Measurements from ENCODE around the gene VAMP8. TPM values are rescaled to one million over a fixed set of nuclear protein-coding genes. Genes with fewer than 3 reads are reported as not detected.

Gene VAMP8
- total RNA-seq, 1 experiment from 2014 or later = 25.0 TPM

DNA sequence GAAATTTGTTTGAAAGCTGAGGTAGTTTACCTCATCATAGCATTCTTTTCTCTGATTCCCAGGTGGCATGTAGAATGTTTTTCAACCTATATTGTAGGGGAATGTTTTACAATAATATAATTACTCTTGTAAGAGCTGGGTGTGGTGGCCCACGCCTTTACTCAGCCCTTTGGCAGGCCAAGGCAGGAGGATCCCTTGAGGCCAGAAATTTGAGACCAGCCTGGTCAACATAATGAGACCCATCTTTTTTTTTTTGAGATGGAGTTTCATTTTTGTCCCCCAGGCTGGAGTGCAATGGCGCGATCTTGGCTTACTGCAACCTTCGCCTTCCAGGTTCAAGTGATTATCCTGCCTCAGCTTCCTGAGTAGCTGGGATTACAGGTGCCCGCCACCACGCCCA is 42.2 kb downstream of the VAMP8 start:
- no peak for DNase-seq (ENCODE audit: low read depth)

DNA sequence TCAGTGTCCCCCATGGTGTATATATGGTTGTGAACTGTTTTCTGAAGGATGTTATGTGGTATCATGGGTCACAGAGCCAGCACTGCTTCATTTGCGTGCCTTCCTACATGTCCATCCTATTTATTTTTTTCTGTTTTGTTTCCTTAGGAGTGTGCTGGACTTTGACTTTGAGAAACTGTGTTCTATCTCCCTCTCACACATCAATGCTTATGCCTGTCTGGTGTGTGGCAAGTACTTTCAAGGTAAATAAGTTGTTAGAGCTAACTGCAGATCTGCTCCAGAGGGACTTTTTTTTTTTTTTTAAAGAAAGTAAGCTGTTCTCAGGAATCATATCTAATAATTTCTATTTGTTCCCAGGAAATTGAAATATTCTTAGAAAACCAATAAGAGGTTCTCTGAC is 44.0 kb downstream of the VAMP8 start:
- DNase-seq (ENCODE audit: low read depth) = no peak

DNA sequence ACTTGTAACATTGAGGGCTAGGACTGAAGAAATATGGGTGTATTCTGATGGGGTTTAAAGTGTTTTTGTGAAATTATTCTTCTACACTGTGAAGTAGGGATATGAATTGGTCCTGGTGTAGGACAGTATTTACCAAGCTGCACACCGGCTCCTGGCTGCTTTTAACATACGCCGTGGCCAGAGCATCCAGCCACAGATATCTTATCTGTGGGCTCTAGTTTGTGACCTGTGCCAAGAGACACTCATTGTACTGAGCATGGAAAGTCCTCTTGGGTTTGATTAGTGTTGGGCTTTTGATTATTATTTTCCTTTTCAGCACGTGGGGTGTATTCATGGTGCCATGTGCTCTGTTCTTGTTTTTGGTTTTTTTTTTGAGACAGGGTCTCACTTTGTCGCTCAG is 46.6 kb downstream of the VAMP8 start:
- DNase-seq (ENCODE audit: low read depth) = no peak

DNA sequence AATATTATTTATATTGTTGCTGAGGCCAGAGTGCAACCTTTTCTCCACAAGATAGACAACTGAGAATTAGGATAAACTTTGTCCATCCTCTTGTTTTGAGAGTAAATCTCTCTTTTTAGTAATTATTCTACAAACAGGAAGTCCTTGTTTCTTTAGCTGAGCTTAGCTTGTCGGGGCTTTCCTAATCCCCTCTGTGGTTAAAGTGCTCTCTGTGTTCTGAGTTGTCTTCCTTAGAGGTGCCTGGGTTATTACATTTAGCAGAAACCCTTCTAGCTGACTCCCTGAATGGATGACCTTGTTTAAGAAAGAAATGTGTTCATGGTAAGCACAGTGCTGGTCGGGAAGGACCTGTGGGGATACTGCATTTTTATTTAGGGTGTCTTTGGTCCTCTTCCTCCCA is 51.3 kb downstream of the VAMP8 start:
- no peak for DNase-seq (ENCODE audit: low read depth)

DNA sequence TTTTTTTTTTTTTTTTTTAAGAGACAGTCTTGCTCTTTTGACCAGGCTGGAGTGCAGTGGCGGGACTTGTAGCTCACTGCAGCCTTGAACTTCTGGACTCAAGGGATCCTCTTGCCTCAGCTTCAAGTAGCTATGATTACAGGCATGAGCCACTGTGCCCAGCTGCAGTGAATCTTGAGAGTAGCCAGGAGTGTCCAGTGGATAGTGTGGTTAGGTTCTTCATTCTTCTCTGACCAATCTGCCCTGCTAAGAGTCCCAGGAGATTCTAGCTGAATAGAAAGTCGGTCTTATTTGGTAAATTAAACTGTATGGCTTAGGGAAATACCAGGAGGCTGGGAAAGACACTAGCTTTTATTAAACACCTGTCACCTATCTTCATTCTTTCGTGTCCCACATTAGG is 53.9 kb downstream of the VAMP8 start:
- DNase-seq (ENCODE audit: low read depth) = no peak

Other genes with a start within 250 kb of the VAMP8 start
- gene TGOLN2, start 249.6 kb upstream of the VAMP8 start, total RNA-seq (2014; rRNA removed; shearing (Covaris generic)) = 101 and 112 TPM in 2 replicates
- gene RETSAT, start 223.1 kb upstream of the VAMP8 start, total RNA-seq (2014; rRNA removed; shearing (Covaris generic)) = 47.3 and 47.9 TPM in 2 replicates
- gene ELMOD3, start 222.8 kb upstream of the VAMP8 start, total RNA-seq (2014; rRNA removed; shearing (Covaris generic)) = 18.1 and 18.6 TPM in 2 replicates
- gene CAPG, start 167.2 kb upstream of the VAMP8 start, total RNA-seq (2014; rRNA removed; shearing (Covaris generic)) = 5.2 and 8.5 TPM in 2 replicates
- not detected in 2 replicates for gene SH2D6, start 158.9 kb upstream of the VAMP8 start, total RNA-seq (2014; rRNA removed; shearing (Covaris generic))
- 52.0 and 61.4 TPM in 2 replicates for gene MAT2A, start 38.4 kb upstream of the VAMP8 start, total RNA-seq (2014; rRNA removed; shearing (Covaris generic))
- 52.4 and 59.3 TPM in 2 replicates for gene GGCX, start 16.1 kb upstream of the VAMP8 start, total RNA-seq (2014; rRNA removed; shearing (Covaris generic))
- gene VAMP5, start 6.8 kb downstream of the VAMP8 start, total RNA-seq (2014; rRNA removed; shearing (Covaris generic)) = 25.7 and 33.6 TPM in 2 replicates
- 359 and 388 TPM in 2 replicates for gene RNF181, start 18.2 kb downstream of the VAMP8 start, total RNA-seq (2014; rRNA removed; shearing (Covaris generic))
- 5.5 and 6.2 TPM in 2 replicates for gene TMEM150A, start 25.1 kb downstream of the VAMP8 start, total RNA-seq (2014; rRNA removed; shearing (Covaris generic))
- 20.0 and 27.9 TPM in 2 replicates for gene C2orf68, start 34.5 kb downstream of the VAMP8 start, total RNA-seq (2014; rRNA removed; shearing (Covaris generic))
- 76.4 and 77.8 TPM in 2 replicates for gene USP39, start 38.6 kb downstream of the VAMP8 start, total RNA-seq (2014; rRNA removed; shearing (Covaris generic))
- gene SFTPB, start 90.6 kb downstream of the VAMP8 start, total RNA-seq (2014; rRNA removed; shearing (Covaris generic)) = not detected in 2 replicates
- gene GNLY, start 116.8 kb downstream of the VAMP8 start, total RNA-seq (2014; rRNA removed; shearing (Covaris generic)) = not detected in 2 replicates
- 7.2 and 7.3 TPM in 2 replicates for gene ATOH8, start 176.4 kb downstream of the VAMP8 start, total RNA-seq (2014; rRNA removed; shearing (Covaris generic))